Panc1 (cell line): ENCODE results near the gene AK4. TPM values are rescaled to one million over a fixed set of nuclear protein-coding genes. Genes with fewer than 3 reads are reported as not detected.

Source experiments
- ATAC-seq: fragments of 200-7000 bp; cut with Tn5 transposase; 2 replicates; pipeline ENCODE4 v1.9.1; 2020; ENCODE audit warnings: mild to moderate bottlenecking, moderate library complexity
- BruUV-seq: library from RNA; stranded (reverse); fragments of 400-500 nt; replicated peaks from 2 replicates; lab custom pipeline; 2021; lab: Mats Ljungman, UMichigan
- CTCF ChIA-PET: fragments of 300-600 bp; sonication (Branson Sonifier 250); formaldehyde crosslinking; loops from one replicate; lab custom pipeline; 2022; ENCODE audit warnings: antibody characterized with exemption; lab: Charles Lee
- POLR2A ChIA-PET: fragments of 300-600 bp; sonication (Branson Sonifier 250); formaldehyde crosslinking; loops from one replicate; lab custom pipeline; 2022; ENCODE audit warnings: antibody characterized with exemption; lab: Charles Lee
- DNase-seq: peaks from one replicate; pipeline ENCODE4 v3.0.0-alpha.2; 2010; ENCODE audit warnings: low read depth, low spot score
- H3K27ac ChIP-seq: 2 replicates; pipeline ENCODE4 v1.5.1; 2011; ENCODE audit warnings: mild to moderate bottlenecking, low read length, inconsistent platforms
- H3K27me3 ChIP-seq: fragments of 200-500 bp; sonication (Bioruptor generic); 2 replicates; pipeline ENCODE4 v1.6.0; 2014; ENCODE audit warnings: low read length, inconsistent platforms; ENCODE audit not compliant: control insufficient read depth, insufficient read depth
- H3K36me3 ChIP-seq: fragments of 200-500 bp; sonication (Bioruptor generic); 2 replicates; pipeline ENCODE4 v1.5.1; 2014; ENCODE audit warnings: inconsistent platforms, mild to moderate bottlenecking, low read length, moderate library complexity; ENCODE audit not compliant: control insufficient read depth, insufficient read depth
- H3K4me1 ChIP-seq: 2 replicates; pipeline ENCODE4 v1.5.1; 2011; ENCODE audit warnings: inconsistent platforms, mild to moderate bottlenecking, low read length, moderate library complexity; ENCODE audit not compliant: control insufficient read depth, insufficient read depth
- H3K4me3 ChIP-seq, 2 experiments: 2 replicates each; pipeline ENCODE4 v1.5.1; 2011 to 2012; ENCODE audit warnings: low read depth in 2 of 2, low read length in 2 of 2, mild to moderate bottlenecking in 2 of 2, inconsistent platforms in 1 of 2, moderate library complexity in 1 of 2
- H3K9me3 ChIP-seq: fragments of 200-500 bp; sonication (Bioruptor generic); 2 replicates; pipeline ENCODE4 v1.5.1; 2014; ENCODE audit warnings: low read depth, mild to moderate bottlenecking, inconsistent platforms, low read length, moderate library complexity; ENCODE audit not compliant: control insufficient read depth, insufficient read depth
- CTCF ChIP-seq: fragments of 450-650 bp; IDR thresholded peaks from 2 replicates; pipeline ENCODE4 v1.5.1; 2017; ENCODE audit warnings: mild to moderate bottlenecking
- POLR2AphosphoS5 ChIP-seq: IDR thresholded peaks from 2 replicates; pipeline ENCODE4 v1.6.1; 2012; ENCODE audit warnings: mild to moderate bottlenecking, low read depth, low read length, moderate library complexity
- REST ChIP-seq, 2 experiments: IDR thresholded peaks; 2 replicates each; pipeline ENCODE4 v1.6.1; 2011 to 2012; ENCODE audit warnings: low read depth in 2 of 2, control low read depth in 1 of 2, low read length in 1 of 2, mild to moderate bottlenecking in 1 of 2, moderate library complexity in 1 of 2; ENCODE audit not compliant: insufficient read depth in 1 of 2
- SIN3A ChIP-seq: IDR thresholded peaks from 2 replicates; pipeline ENCODE4 v1.6.1; 2012; ENCODE audit warnings: low read depth, mild to moderate bottlenecking, low read length, moderate library complexity, borderline replicate concordance; ENCODE audit not compliant: insufficient read depth
- TCF7L2 ChIP-seq: IDR thresholded peaks from 2 replicates; pipeline ENCODE4 v1.6.1; 2011; ENCODE audit warnings: mild to moderate bottlenecking, low read depth, low read length, inconsistent platforms
- in situ Hi-C: cut with HindIII; loops from 2 replicates; pipeline ENCODE4 v1.10.0; 2016; ENCODE audit warnings: low sequenced_read_pairs, low pct_unique_long_range_greater_than_20kb
- intact Hi-C: fragments of 100-400 bp; cut with micrococcal nuclease; formaldehyde crosslinking; loops from one replicate; pipeline ENCODE4 v1.10.0; 2022; ENCODE audit not compliant: unreplicated experiment
- total RNA-seq: library from RNA; stranded (reverse); gene quantifications from one replicate; pipeline ENCODE4 v1.2.1, GENCODE V29; 2021; ENCODE audit not compliant: unreplicated experiment

Gene AK4
- total RNA-seq, 1 experiment from 2014 or later, result 26.8 TPM

- in situ Hi-C loops, result no loop called here
- Histone ChIP-seq H3K27ac (no peak overlapping the region), H3K9me3 (no peaks in the 10 kb centered on the region), H3K4me1 (no peaks in the 10 kb centered on the region), H3K27me3 (0 out of 2 replicates have a peak, but pooled peaks cover 3% of the 10 kb centered on the region), H3K4me3 (no peak overlapping the region), H3K36me3 (no peaks in the 10 kb centered on the region)
- no peak for TF ChIP-seq CTCF
- TF ChIP-seq REST (IDR thresholded peaks at IDR 0.05; ENCODE audit: insufficient read depth in 1 of 2, low read depth in 2 of 2, low read length in 1 of 2), result no peak
- TF ChIP-seq POLR2AphosphoS5, result no peak
- TF ChIP-seq SIN3A, result no peak
- no peak for TF ChIP-seq TCF7L2
- BruUV-seq, result no TSS peak
- ATAC-seq (no peak), DNase-seq (no peak)
- ChIA-PET CTCF (no interaction called here), POLR2A (no interaction called here)
- intact Hi-C loops, result no loop called here
Measured at GRCh38 chr1:65113298-65113697, 34.7 kb upstream of the AK4 start.

- no peaks in the 10 kb centered on the region for H3K36me3 ChIP-seq
- TF ChIP-seq TCF7L2 (no peak), CTCF (no peak), REST (IDR thresholded peaks at IDR 0.05; ENCODE audit: insufficient read depth in 1 of 2, low read depth in 2 of 2, low read length in 1 of 2) (no peak)
- POLR2A ChIA-PET, result no interaction called here
- ATAC-seq (no peak), DNase-seq (no peak)
- intact Hi-C loops, result no loop called here
- no TSS peak for BruUV-seq
- in situ Hi-C loops, result no loop called here
- CTCF ChIA-PET, result no interaction called here
- H3K27ac ChIP-seq, result no peak overlapping the region
- no peaks in the 10 kb centered on the region for H3K9me3 ChIP-seq
- H3K27me3 ChIP-seq, result no peaks in the 10 kb centered on the region
- H3K4me1 ChIP-seq, result no peaks in the 10 kb centered on the region
- no peak overlapping the region for H3K4me3 ChIP-seq
Measured at GRCh38 chr1:65114322-65114721, 33.7 kb upstream of the AK4 start.
